PFSK-1 (cell line): ENCODE results near the gene CHD6.

Experiments
- POLR2AphosphoS5 ChIP-seq: IDR thresholded peaks from 2 replicates; pipeline ENCODE4 v1.6.1; 2012; ENCODE audit warnings: low read depth, mild to moderate bottlenecking, control low read depth, low read length, moderate library complexity
- TF ChIP-seq, protein P1 (sequence below), 2 experiments: IDR thresholded peaks; 2 replicates each; pipeline versions ENCODE4 v1.6.1 to v1.8.0; 2011 to 2012; ENCODE audit warnings: low read depth in 2 of 2, low read length in 2 of 2, control low read depth in 1 of 2, inconsistent platforms in 1 of 2, mild to moderate bottlenecking in 1 of 2, moderate library complexity in 1 of 2; ENCODE audit not compliant: insufficient read depth in 1 of 2

GRCh38 chr20:41534842-41535241, 83.3 kb downstream of the CHD6 start:
- no peak for TF ChIP-seq POLR2AphosphoS5
- TF ChIP-seq, protein P1, sequence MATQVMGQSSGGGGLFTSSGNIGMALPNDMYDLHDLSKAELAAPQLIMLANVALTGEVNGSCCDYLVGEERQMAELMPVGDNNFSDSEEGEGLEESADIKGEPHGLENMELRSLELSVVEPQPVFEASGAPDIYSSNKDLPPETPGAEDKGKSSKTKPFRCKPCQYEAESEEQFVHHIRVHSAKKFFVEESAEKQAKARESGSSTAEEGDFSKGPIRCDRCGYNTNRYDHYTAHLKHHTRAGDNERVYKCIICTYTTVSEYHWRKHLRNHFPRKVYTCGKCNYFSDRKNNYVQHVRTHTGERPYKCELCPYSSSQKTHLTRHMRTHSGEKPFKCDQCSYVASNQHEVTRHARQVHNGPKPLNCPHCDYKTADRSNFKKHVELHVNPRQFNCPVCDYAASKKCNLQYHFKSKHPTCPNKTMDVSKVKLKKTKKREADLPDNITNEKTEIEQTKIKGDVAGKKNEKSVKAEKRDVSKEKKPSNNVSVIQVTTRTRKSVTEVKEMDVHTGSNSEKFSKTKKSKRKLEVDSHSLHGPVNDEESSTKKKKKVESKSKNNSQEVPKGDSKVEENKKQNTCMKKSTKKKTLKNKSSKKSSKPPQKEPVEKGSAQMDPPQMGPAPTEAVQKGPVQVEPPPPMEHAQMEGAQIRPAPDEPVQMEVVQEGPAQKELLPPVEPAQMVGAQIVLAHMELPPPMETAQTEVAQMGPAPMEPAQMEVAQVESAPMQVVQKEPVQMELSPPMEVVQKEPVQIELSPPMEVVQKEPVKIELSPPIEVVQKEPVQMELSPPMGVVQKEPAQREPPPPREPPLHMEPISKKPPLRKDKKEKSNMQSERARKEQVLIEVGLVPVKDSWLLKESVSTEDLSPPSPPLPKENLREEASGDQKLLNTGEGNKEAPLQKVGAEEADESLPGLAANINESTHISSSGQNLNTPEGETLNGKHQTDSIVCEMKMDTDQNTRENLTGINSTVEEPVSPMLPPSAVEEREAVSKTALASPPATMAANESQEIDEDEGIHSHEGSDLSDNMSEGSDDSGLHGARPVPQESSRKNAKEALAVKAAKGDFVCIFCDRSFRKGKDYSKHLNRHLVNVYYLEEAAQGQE (IDR thresholded peaks at IDR 0.05; ENCODE audit: insufficient read depth in 1 of 2, low read depth in 2 of 2, low read length in 2 of 2), result no peak
